ENCODE data around the gene HOXD3.

GRCh38 chr2:176138923-176139660 lies 18.0 kb upstream of the HOXD3 start:
- TF ChIP-seq TAF1 (IDR thresholded peaks at IDR 0.05; ENCODE audit: control insufficient read depth, extremely low read depth, insufficient read depth, low read length, severe bottlenecking) = no peak
- TF ChIP-seq, protein P1, sequence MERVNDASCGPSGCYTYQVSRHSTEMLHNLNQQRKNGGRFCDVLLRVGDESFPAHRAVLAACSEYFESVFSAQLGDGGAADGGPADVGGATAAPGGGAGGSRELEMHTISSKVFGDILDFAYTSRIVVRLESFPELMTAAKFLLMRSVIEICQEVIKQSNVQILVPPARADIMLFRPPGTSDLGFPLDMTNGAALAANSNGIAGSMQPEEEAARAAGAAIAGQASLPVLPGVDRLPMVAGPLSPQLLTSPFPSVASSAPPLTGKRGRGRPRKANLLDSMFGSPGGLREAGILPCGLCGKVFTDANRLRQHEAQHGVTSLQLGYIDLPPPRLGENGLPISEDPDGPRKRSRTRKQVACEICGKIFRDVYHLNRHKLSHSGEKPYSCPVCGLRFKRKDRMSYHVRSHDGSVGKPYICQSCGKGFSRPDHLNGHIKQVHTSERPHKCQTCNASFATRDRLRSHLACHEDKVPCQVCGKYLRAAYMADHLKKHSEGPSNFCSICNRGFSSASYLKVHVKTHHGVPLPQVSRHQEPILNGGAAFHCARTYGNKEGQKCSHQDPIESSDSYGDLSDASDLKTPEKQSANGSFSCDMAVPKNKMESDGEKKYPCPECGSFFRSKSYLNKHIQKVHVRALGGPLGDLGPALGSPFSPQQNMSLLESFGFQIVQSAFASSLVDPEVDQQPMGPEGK (CRISPR knock-in tag; IDR thresholded peaks at IDR 0.05; ENCODE audit: borderline replicate concordance) = no peak
- no peak for TF ChIP-seq PHB (CRISPR knock-in tag; IDR thresholded peaks at IDR 0.05)
- no peak for TF ChIP-seq SREBF2 (CRISPR knock-in tag; IDR thresholded peaks at IDR 0.05)
- no peak for TF ChIP-seq CTCF (IDR thresholded peaks at IDR 0.05 in 2 of 3, conservative IDR thresholded peaks at IDR 0.05 in 1 of 3; ENCODE audit: insufficient read depth in 2 of 3, low read depth in 1 of 3, low read length in 3 of 3)
- TF ChIP-seq HDGF (IDR thresholded peaks at IDR 0.05) = no peak
- no peak for TF ChIP-seq TEAD4 (IDR thresholded peaks at IDR 0.05; ENCODE audit: low read length)
- no peak for TF ChIP-seq TEAD4 (CRISPR knock-in tag; IDR thresholded peaks at IDR 0.05; ENCODE audit: borderline replicate concordance)

Measured in K562 (cell line).